GM19395 (cell line): ENCODE data around the gene CASR.
A peak's percentile ranks its signal among the peaks of the same experiment; 100 is the strongest.

Source experiments
- ATAC-seq: cut with Tn5 transposase; IDR thresholded peaks from one replicate; pipeline ENCODE4 v1.9.1; 2021; ENCODE audit warnings: mild to moderate bottlenecking, moderate library complexity; ENCODE audit not compliant: unreplicated experiment

CASR gene

GRCh38 chr3:122257644-122258364 lies 74.3 kb downstream of the CASR start:
- no peak for ATAC-seq

DNA sequence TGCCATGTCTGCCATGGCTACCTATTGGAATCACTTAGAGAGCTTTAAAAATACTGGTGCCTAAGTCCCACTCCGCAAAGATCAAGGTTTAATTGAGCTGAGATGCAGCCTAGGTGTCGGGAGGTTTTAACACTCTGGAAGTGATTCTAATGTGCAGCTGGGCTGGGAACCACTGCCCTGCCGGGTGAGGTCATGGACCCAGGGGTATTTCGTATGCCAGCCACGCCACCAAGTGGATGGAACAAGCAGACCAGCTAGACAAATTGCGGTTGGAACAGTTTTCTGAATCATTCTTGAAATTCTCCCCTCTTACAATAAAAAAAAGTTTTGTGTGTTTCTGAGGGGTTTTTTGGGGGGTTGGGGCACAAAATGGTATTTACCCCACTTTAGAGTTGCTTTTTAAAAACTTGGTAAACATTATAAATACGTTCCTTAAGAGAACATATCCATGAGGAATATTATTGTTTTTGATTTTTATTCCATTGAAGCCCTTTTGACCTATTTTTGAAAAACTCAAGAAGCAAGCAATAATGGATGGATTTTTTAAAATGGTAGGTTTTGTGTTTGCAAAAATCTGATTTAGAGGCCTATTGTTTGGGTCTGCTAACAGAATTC lies 75.4 kb downstream of the CASR start:
- peak; percentile 75 for ATAC-seq

DNA sequence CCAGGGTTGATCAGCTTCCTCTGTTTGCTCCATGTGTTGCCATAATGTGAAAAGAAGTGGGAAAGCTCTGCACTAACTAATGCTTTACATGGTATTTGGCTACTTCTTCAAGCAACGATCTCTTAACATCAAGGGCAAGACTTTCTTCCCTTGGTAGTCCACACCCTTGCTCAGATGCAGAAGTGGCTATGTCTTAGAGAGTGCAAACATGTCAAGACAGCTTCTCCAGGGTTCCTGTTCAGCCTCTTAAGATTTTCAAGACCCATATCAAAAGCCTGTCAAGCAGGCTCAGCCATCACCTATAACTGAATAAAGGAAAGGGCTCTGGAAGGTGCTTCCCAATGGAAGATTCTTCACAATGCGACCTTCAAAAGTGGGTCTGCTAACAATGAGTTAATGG lies 76.7 kb downstream of the CASR start:
- ATAC-seq: no peak

- ATAC-seq: no peak
These were observed 79.6 kb downstream of the CASR start for GRCh38 chr3:122263058-122263457.

DNA sequence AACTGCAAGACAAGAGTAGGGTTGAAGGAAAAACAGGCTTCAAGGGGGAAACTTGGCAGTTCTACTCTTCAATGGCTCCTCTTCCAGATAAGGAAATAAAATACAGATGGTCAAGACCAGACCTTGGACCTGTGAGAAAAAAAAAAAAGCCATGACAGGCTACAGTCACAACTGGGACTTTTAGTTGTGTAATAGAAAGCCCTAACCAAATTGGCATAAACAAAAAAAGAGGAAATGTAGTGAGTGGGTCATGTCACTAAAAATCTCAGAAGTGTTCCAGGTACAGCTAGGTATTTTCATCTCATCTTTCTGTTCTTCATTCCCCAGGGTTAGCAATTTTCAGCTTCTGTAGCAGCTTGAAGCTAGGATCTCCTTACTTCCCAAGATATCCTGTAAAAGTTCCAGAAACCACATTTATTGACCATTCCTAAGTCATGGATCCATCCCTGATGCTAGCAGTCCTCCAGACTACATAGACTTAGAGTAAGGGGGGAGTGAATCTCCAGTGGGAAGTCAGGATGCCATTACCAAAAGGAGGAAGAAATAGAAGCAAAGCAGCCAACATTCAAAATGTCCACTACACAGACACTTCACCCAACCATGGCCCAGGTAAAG lies 80.6 kb downstream of the CASR start:
- no peak for ATAC-seq

DNA sequence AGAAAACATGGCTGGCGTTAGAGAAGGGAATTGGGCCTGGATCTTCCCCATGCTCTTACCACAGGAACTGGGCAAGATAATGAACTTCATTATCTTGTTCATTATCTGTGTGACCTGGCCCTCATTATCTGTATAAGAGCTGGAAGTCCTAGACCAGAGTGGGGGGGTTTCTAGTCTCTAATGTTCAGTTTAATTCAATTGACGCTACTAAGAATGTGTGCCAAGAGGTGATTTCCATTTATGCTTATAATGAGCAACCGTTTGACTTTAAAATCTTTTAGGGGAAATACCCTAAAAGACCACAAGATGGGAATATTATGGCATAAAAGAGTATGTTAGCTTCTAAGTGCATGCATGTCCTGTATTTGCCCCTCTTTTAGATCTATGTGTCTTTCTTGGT lies 82.5 kb downstream of the CASR start:
- ATAC-seq: no peak

GRCh38 chr3:122268257-122269024 lies 85.0 kb downstream of the CASR start:
- no peak for ATAC-seq

GRCh38 chr3:122269045-122269444 lies 85.6 kb downstream of the CASR start:
- ATAC-seq: no peak

DNA sequence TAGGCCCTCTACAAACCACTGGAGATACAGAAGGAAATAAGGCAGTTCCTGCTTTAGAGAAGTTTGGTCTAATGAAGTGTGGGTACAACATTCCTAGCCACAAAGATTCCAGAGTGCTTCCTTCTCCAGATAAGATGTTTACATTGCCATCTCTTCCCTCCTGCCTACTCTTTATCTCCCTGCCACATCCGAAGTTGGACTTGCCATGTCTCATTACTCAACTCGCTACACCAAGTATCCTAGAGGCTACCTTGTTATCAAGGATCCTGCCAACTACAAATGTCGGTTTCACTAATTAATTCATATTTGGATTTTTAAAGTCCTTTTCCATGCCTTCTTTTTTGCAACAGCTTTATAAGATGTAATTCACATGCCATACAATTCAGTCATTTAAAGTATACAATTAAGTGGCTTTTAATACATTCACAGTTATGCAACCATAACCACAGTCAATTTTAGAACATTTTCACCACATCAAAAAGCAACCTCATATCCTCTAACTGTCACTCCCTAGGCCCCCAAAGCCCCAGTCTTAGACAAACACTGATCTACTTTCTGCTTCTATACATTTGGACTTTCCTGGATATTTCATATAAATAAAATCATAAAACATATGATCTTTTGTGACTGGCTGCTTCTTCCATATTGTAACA lies 87.9 kb downstream of the CASR start:
- no peak for ATAC-seq

DNA sequence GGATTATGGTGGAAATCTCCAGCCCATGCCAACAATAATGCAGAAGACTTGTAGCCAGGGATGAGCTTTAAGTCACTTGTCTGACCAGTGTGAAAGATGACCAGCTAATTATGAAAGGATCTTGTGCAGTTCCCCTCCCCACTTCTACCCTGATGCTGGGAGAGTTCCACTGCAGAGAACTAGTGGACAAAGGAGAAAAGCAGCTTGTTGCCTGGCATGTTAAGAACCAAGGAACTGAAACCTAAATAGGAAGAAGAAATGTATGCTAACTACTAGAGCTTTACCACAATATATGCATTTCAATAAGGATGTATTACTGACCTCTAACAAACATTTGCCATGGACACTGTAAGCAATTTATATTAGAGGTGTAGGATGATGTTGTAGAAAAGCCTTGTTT lies 89.4 kb downstream of the CASR start:
- no peak for ATAC-seq

GRCh38 chr3:122273498-122273897 lies 90.0 kb downstream of the CASR start:
- ATAC-seq: no peak

DNA sequence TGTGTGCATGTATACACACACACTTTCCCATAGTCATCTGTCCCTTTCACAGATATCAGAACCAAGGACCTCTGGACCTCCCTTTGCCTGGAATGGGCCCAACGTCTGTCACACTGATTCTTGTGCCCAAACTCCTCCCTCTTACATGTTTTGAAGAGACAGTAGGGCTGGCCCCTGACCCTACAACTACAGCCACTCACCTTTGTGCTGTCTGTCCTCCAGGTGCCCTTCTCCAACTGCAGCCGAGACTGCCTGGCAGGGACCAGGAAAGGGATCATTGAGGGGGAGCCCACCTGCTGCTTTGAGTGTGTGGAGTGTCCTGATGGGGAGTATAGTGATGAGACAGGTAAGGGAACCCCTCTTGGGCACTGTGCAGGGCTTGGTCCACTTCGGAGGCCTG lies 98.4 kb downstream of the CASR start:
- no peak for ATAC-seq

GRCh38 chr3:122283796-122284445 lies 100.5 kb downstream of the CASR start:
- no peak for ATAC-seq

GRCh38 chr3:122284486-122284885 lies 101.0 kb downstream of the CASR start:
- ATAC-seq: no peak

DNA sequence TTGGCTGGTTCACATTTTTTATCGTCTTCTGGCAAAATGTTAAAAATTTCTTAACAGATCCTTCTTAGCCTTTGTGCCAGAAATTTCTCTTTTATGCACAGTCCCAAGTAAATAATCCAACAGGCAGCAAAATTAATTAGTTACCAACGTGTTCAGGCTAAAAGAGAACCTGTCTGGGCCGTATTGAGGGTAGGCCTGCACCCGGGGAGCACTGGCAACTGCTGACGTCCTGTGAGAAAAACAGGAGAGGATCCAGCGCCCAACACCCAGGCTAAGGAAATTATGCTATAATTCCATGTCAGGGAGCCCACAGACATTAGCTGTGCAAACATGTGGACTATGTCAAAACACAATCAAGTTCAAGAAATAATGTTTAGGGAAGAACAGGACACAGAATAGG lies 110.9 kb downstream of the CASR start:
- no peak for ATAC-seq

GRCh38 chr3:122295266-122296062 lies 112.0 kb downstream of the CASR start:
- no peak for ATAC-seq

- ATAC-seq: peak; percentile 70
These were observed 114.8 kb downstream of the CASR start for GRCh38 chr3:122298239-122298638.

DNA sequence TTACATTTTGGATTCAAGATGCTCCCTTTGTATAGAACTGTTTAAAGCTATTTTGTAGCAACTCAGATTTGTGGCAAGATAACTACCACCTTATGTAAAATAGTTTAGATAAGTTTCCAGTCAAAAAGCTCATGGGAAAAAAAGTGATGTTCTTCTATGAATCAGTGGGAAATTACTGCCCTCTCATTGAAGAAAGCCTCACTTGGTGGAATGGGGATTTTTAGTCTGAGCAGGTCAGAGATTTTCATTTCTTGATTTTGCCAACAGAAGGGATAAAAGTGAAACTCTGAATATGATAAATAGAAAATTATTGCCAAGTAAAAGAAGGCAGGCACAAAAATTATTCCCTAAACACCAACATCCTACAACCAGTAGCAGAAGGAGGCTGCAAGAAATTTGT lies 115.7 kb downstream of the CASR start:
- no peak for ATAC-seq

DNA sequence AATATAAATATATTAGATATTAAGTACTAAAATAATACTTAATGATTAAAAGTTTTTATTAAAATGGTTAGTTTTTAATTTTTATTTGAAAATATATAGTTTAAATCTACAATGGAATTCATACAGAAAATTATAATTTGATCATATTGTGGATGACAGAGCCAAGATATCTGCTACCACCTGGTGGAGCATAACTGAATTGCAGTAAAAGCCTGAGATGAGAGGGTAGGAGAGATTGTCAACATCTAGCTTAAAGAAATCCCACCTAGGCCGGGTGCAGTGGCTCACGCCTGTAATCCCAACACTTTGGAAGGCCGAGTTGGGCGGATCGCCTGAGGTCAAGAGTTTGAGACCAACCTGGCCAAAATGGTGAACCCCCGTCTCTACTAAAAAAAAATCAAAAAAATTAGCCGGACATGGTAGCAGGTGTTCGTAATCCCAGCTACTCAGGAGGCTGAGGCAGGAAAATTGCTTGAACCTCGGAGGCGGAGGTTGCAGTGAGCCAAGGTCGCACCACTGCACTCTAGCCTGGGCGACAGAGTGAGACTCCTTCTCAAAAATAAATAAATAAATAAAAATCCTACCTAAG lies 116.5 kb downstream of the CASR start:
- ATAC-seq: no peak
